GM21367 (cell line): ENCODE data around the gene C1orf74.
A peak's percentile ranks its signal among the peaks of the same experiment; 100 is the strongest.
"Not testable (repeated sequence)": the region's sequence is repeated elsewhere in the genome, so short reads cannot be mapped to it uniquely, and the experiment has no call there.

Experiments used
- ATAC-seq: cut with Tn5 transposase; IDR thresholded peaks from one replicate; pipeline ENCODE4 v1.9.1; 2021; ENCODE audit not compliant: unreplicated experiment

Gene C1orf74

GRCh38 chr1:209805875-209806760 lies 21.8 kb upstream of the C1orf74 start, which contains the start of gene IRF6:
Gene IRF6, minus strand, starts transcription at chr1:209806142. Its CDS starts 4,729 bp downstream, at chr1:209801413.
- peak; percentile 95 for ATAC-seq

GRCh38 chr1:209805341-209805781 lies 21.0 kb upstream of the C1orf74 start:
- ATAC-seq = no peak

GRCh38 chr1:209803568-209803967 lies 19.2 kb upstream of the C1orf74 start:
- ATAC-seq = no peak

GRCh38 chr1:209802780-209803152 lies 18.4 kb upstream of the C1orf74 start:
- ATAC-seq = no peak

- ATAC-seq = no peak
Observed at GRCh38 chr1:209802117-209802779, 17.9 kb upstream of the C1orf74 start.

GRCh38 chr1:209800984-209801834 lies 16.9 kb upstream of the C1orf74 start:
- ATAC-seq = no peak

GRCh38 chr1:209797978-209798639 lies 13.8 kb upstream of the C1orf74 start:
- no peak for ATAC-seq

- ATAC-seq = not testable (repeated sequence)
Observed at GRCh38 chr1:209793711-209794110, 9.4 kb upstream of the C1orf74 start.

- ATAC-seq = no peak
Observed at GRCh38 chr1:209791920-209792319, 7.6 kb upstream of the C1orf74 start.

- no peak for ATAC-seq
Observed at GRCh38 chr1:209790286-209791193, 6.2 kb upstream of the C1orf74 start.

- no peak for ATAC-seq
Observed at GRCh38 chr1:209789245-209789644, 4.9 kb upstream of the C1orf74 start.

- ATAC-seq = no peak
Observed at GRCh38 chr1:209787551-209787950, 3.2 kb upstream of the C1orf74 start.

GRCh38 chr1:209786146-209786545 lies 1.8 kb upstream of the C1orf74 start:
- ATAC-seq = no peak

- no peak for ATAC-seq
Observed at GRCh38 chr1:209785592-209785991, 1.2 kb upstream of the C1orf74 start.

GRCh38 chr1:209783386-209783785 lies 973 bp downstream of the C1orf74 start:
- ATAC-seq = no peak

- ATAC-seq = no peak
Observed at GRCh38 chr1:209780268-209780667, 4.1 kb downstream of the C1orf74 start.

- ATAC-seq = no peak
Observed at GRCh38 chr1:209778102-209778501, 6.3 kb downstream of the C1orf74 start.

- ATAC-seq = no peak
Observed at GRCh38 chr1:209777587-209777986, 6.8 kb downstream of the C1orf74 start.

- ATAC-seq = no peak
Observed at GRCh38 chr1:209775678-209776077, 8.7 kb downstream of the C1orf74 start.

- peak; percentile 51 for ATAC-seq
Observed at GRCh38 chr1:209774592-209774991, 9.8 kb downstream of the C1orf74 start.
